ENCODE results near the gene LGI1.

The LGI1 gene

GRCh38 chr10:93755443-93756116 lies 2.2 kb upstream of the LGI1 start:
- DNase-seq (ENCODE audit: low read depth): no peak

GRCh38 chr10:93756118-93756517 lies 1.6 kb upstream of the LGI1 start:
- DNase-seq (ENCODE audit: low read depth): no peak

- no peak for DNase-seq (ENCODE audit: low read depth)
Observed at GRCh38 chr10:93757136-93757535, 600 bp upstream of the LGI1 start.

GRCh38 chr10:93758508-93758885 lies 761 bp downstream of the LGI1 start:
- no peak for DNase-seq (ENCODE audit: low read depth)

GRCh38 chr10:93758891-93759410 lies 1.2 kb downstream of the LGI1 start:
- no peak for DNase-seq (ENCODE audit: low read depth)

- DNase-seq (ENCODE audit: low read depth): no peak
Observed at GRCh38 chr10:93760490-93760889, 2.8 kb downstream of the LGI1 start.

- no peak for DNase-seq (ENCODE audit: low read depth)
Observed at GRCh38 chr10:93762979-93763391, 5.2 kb downstream of the LGI1 start.

- DNase-seq (ENCODE audit: low read depth): no peak
Observed at GRCh38 chr10:93766918-93767317, 9.2 kb downstream of the LGI1 start.

- DNase-seq (ENCODE audit: low read depth): no peak
Observed at GRCh38 chr10:93767724-93768399, 10.1 kb downstream of the LGI1 start.

GRCh38 chr10:93768892-93769291 lies 11.2 kb downstream of the LGI1 start:
- no peak for DNase-seq (ENCODE audit: low read depth)

GRCh38 chr10:93771354-93771753 lies 13.6 kb downstream of the LGI1 start:
- DNase-seq (ENCODE audit: low read depth): no peak

- DNase-seq (ENCODE audit: low read depth): no peak
Observed at GRCh38 chr10:93773120-93773519, 15.4 kb downstream of the LGI1 start.

- no peak for DNase-seq (ENCODE audit: low read depth)
Observed at GRCh38 chr10:93773705-93774104, 16.0 kb downstream of the LGI1 start.

- no peak for DNase-seq (ENCODE audit: low read depth)
Observed at GRCh38 chr10:93775356-93775755, 17.6 kb downstream of the LGI1 start.

- DNase-seq (ENCODE audit: low read depth): no peak
Observed at GRCh38 chr10:93777092-93777491, 19.4 kb downstream of the LGI1 start.

- DNase-seq (ENCODE audit: low read depth): no peak
Observed at GRCh38 chr10:93784059-93784458, 26.3 kb downstream of the LGI1 start.

- DNase-seq (ENCODE audit: low read depth): no peak
Observed at GRCh38 chr10:93788413-93789208, 30.9 kb downstream of the LGI1 start.

- no peak for DNase-seq (ENCODE audit: low read depth)
Observed at GRCh38 chr10:93790439-93790838, 32.7 kb downstream of the LGI1 start.

GRCh38 chr10:93796167-93796566 lies 38.4 kb downstream of the LGI1 start:
- DNase-seq (ENCODE audit: low read depth): no peak

- no peak for DNase-seq (ENCODE audit: low read depth)
Observed at GRCh38 chr10:93797825-93798224, 40.1 kb downstream of the LGI1 start.

GRCh38 chr10:93799155-93799708 lies 41.5 kb downstream of the LGI1 start:
- no peak for DNase-seq (ENCODE audit: low read depth)

- no peak for DNase-seq (ENCODE audit: low read depth)
Observed at GRCh38 chr10:93804200-93804599, 46.5 kb downstream of the LGI1 start.

GRCh38 chr10:93806903-93807302 lies 49.2 kb downstream of the LGI1 start:
- DNase-seq (ENCODE audit: low read depth): no peak

Data from HS-27A (cell line).